GM12864 (cell line): ENCODE results near the gene NTPCR.

ENCODE experiments used
- DNase-seq: peaks from one replicate; pipeline ENCODE4 v3.0.0-alpha.2; 2011; ENCODE audit warnings: low read depth
- H3K4me3 ChIP-seq: 2 replicates; pipeline ENCODE4 v1.5.1; 2011; ENCODE audit warnings: mild to moderate bottlenecking, low read depth, low read length, control low read depth
- TF ChIP-seq, protein P1 (sequence below): IDR thresholded peaks from 2 replicates; pipeline ENCODE4 v1.5.1; 2011; ENCODE audit warnings: low read depth, mild to moderate bottlenecking, moderate library complexity, low read length, control low read depth, inconsistent platforms; ENCODE audit errors: missing control alignments

NTPCR gene

DNA sequence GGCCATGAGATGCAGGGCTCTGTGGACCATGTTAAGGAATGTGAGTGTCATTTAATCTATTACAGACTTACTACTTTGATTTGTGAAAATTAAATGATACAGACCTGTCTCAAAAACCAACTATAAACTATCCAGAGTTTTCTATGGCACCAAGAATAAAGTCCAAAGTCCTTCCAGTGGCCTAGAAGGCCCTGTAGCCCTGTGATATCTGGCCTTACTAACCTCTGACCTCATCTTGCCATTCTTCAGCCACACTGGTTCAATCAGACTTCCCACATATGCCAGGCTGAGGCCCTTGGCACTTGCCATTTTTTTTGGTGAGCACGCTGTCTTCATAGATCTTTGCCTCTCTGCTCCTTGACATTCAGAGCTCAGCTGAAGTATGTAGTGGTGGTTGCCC is 7.7 kb downstream of the NTPCR start:
- no peak overlapping the region for H3K4me3 ChIP-seq
- TF ChIP-seq, protein P1, sequence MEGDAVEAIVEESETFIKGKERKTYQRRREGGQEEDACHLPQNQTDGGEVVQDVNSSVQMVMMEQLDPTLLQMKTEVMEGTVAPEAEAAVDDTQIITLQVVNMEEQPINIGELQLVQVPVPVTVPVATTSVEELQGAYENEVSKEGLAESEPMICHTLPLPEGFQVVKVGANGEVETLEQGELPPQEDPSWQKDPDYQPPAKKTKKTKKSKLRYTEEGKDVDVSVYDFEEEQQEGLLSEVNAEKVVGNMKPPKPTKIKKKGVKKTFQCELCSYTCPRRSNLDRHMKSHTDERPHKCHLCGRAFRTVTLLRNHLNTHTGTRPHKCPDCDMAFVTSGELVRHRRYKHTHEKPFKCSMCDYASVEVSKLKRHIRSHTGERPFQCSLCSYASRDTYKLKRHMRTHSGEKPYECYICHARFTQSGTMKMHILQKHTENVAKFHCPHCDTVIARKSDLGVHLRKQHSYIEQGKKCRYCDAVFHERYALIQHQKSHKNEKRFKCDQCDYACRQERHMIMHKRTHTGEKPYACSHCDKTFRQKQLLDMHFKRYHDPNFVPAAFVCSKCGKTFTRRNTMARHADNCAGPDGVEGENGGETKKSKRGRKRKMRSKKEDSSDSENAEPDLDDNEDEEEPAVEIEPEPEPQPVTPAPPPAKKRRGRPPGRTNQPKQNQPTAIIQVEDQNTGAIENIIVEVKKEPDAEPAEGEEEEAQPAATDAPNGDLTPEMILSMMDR = no peak
- no peak for DNase-seq

DNA sequence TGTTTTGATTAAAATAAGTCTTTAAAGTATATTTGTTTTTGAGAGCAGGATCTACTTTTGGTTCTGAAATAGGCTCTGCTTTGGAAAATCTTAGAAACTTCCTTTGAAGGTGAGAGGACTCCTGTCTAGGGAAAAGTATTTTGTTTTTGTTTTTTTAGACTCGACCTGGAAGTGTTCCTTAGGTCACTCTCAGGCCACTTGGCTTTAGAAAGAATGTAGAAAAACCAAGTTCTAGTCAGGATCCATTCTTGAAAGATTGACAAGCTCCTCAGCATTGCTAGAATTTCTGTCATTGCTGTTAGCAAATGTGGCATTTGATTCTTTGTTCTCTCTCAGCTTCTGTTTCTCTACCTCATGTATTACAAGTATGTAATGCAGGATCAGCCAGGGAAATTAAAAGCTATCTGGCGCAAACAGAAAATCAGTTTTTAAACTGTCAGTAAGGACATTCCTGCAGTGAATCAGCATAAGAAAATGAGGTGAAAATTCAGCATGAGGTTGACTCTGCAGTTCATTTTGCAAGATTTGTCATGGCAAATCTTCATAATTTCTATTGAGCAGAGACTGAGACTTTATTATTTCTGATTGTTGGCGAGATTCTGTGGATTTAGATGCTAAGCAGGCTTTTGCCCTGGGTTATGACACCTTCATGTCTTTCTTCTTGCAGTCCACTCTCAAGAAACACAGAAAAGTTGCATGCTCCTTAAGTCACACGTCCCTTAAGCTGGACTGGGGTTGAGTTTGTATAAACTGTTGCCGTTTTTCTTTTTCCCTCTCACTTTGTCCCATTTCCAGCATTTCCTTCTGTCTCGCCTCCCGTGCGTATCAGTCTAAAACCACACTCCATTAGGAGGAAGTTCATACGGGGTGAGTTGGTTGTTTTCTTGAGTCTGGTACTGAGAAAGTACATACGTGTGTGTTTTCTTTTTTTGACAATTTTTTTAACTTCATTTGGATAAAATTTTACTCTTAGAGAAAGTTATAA is 12.6 kb downstream of the NTPCR start:
- DNase-seq = no peak
- TF ChIP-seq, protein P1 = no peak
- no peak overlapping the region for H3K4me3 ChIP-seq

DNA sequence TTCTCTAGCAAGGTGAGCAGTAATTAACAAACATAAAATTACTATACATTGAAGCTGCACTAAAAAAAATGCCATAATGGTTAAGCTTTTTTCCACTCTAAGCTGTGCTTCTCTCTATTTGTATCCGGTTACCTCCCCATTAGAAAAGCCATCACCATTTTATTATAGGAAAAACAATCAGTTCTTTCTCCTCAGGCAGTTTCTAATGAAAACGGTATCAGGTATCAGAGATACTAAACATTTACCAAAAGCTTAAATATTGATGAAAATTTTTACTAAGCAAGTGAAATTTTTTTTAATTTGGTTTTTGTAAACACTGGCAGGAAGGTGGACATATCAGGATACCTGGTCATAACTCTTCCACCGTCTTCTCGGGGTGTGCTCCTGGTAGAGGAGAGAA is 14.2 kb downstream of the NTPCR start:
- DNase-seq = no peak
- no peak overlapping the region for H3K4me3 ChIP-seq
- TF ChIP-seq, protein P1 = no peak

DNA sequence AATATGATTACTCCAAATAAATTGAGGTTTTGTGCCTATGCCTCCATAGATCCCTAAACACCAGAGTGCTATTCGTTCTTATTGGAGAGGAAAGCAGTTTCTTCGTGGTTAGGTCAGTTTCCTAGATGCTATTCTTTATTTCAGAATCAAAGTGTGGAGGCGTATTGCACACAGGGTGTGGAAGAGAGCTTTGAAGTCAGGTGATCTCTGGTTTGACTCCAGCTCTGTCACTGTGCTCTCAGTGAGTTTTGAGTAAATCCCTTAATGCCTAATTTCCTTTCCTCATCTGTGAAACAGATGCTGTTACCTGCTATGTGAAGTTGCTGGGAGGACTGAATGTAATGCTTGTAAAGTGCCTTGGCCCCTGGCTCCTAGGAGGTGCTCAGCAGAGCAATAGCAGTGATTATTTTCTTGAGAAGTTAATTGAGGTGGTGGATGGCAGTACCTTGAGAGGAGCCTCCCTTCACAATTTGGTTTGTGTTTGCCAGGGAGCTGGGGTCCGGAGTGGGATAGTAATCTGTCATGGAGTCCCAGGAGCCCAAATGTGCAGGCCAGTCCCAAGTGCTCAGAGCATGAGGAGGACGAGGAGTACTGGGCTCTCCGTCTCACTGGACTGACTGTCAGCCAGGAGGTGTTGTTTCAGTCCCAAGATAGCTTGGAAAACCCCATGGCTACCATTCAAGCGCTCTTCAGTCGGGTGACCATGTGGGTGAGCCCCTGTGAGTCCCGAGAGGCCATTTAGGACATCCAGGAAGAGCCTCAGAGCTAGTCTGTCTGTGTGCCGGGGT is 14.9 kb downstream of the NTPCR start:
- no peak for DNase-seq
- H3K4me3 ChIP-seq = no peak overlapping the region
- TF ChIP-seq, protein P1 = no peak

GRCh38 chr1:232965912-232966217 is 15.5 kb downstream of the NTPCR start:
- H3K4me3 ChIP-seq = no peak overlapping the region
- no peak for DNase-seq
- TF ChIP-seq, protein P1 = no peak

DNA sequence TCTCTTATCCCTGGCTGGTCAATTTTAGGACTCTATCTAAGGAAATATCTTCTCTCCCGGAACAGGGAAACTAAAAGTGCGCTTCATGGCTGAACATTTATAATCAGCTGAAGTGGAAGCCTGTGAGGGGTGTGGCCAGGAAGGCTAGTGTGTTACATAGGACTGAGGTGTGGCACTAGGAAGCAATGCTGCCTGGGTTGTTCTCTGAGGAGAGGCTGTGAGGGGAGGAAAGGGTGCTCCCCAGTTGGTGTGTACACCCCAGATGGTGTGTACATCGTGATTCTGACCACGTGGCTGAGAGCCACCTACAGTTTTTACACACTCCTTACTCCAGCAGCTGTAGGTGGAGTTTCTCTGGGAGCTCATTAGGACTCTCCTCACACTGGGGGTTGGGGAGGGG is 16.3 kb downstream of the NTPCR start:
- no peak for DNase-seq
- H3K4me3 ChIP-seq = no peak overlapping the region
- TF ChIP-seq, protein P1 = no peak
